SW 1271 (cell line): ENCODE measurements around the gene ZNF205.
A peak's percentile ranks its signal among the peaks of the same experiment; 100 is the strongest.
"Not testable (repeated sequence)": the region's sequence is repeated elsewhere in the genome, so short reads cannot be mapped to it uniquely, and the experiment has no call there.

Experiments used
- DNase-seq, 2 experiments: peaks; one replicate each; lab custom pipeline; 2025; lab: John Stamatoyannopoulos, UW

ZNF205 gene

GRCh38 chr16:3112058-3112880 is at the start of gene ZNF205:
Gene ZNF205 (plus strand): TSS chr16:3112586. CDS start chr16:3113431, 845 bp downstream.
- DNase-seq, result peak; percentile 41 to 63

GRCh38 chr16:3063625-3064386 is 48.6 kb upstream of the ZNF205 start:
- no peak for DNase-seq

GRCh38 chr16:3065069-3065741 is 47.2 kb upstream of the ZNF205 start, which contains the start of gene IL32:
Gene IL32 (plus strand): TSS chr16:3065640. CDS start chr16:3065812, 172 bp downstream.
- DNase-seq, result peak; percentile 10 to 14

GRCh38 chr16:3065742-3066439 is 46.5 kb upstream of the ZNF205 start:
- no peak for DNase-seq

GRCh38 chr16:3066440-3066748 is 46.0 kb upstream of the ZNF205 start:
- no peak for DNase-seq

GRCh38 chr16:3068487-3068886 is 43.9 kb upstream of the ZNF205 start:
- no peak for DNase-seq

GRCh38 chr16:3069146-3069545 is 43.2 kb upstream of the ZNF205 start:
- DNase-seq, result not testable (repeated sequence)

- DNase-seq, result no peak
Observed at GRCh38 chr16:3070608-3071111, 41.7 kb upstream of the ZNF205 start.

- DNase-seq, result no peak
Observed at GRCh38 chr16:3071655-3072054, 40.7 kb upstream of the ZNF205 start.

- DNase-seq, result not testable (repeated sequence)
Observed at GRCh38 chr16:3072148-3072547, 40.2 kb upstream of the ZNF205 start.

- DNase-seq, result not testable (repeated sequence)
Observed at GRCh38 chr16:3072576-3073263, 39.7 kb upstream of the ZNF205 start.

- no peak for DNase-seq
Observed at GRCh38 chr16:3073448-3073847, 38.9 kb upstream of the ZNF205 start.

- no peak for DNase-seq
Observed at GRCh38 chr16:3074860-3075522, 37.4 kb upstream of the ZNF205 start.

- no peak for DNase-seq
Observed at GRCh38 chr16:3075523-3075915, 36.9 kb upstream of the ZNF205 start.

- not testable (repeated sequence) for DNase-seq
Observed at GRCh38 chr16:3075946-3076345, 36.4 kb upstream of the ZNF205 start.

GRCh38 chr16:3076577-3076976 is 35.8 kb upstream of the ZNF205 start:
- DNase-seq, result no peak

- DNase-seq, result no peak
Observed at GRCh38 chr16:3080024-3080423, 32.4 kb upstream of the ZNF205 start.

- DNase-seq, result not testable (repeated sequence)
Observed at GRCh38 chr16:3081957-3082356, 30.4 kb upstream of the ZNF205 start.

- DNase-seq, result not testable (repeated sequence)
Observed at GRCh38 chr16:3083408-3083807, 29.0 kb upstream of the ZNF205 start.

- no peak for DNase-seq
Observed at GRCh38 chr16:3084491-3084890, 27.9 kb upstream of the ZNF205 start.
